ENCODE results near the gene HEMGN. TPM values are rescaled to one million over a fixed set of nuclear protein-coding genes. Genes with fewer than 3 reads are reported as not detected.

The HEMGN gene
- polyA plus RNA-seq, 6 donors from 2014 or later, result 0.24 TPM; not detected in 5

DNA sequence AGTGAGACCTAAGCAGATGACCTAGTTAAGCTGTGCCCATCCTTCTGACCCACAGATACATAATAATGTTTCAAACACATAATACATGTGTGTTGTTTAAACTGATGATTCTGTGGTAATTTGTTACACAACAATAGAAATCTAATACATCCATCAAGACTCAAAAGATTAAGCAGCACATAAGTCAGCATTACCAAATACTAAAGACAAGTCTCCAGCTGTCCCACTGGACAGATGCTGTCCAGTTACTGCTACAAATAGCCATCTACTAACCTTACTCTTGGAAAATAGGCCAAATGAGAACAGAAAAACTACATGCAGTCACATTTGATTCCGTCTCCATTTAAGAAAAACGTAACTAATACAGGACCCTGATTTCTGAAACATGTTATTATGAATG is 26.4 kb downstream of the HEMGN start:
- Mint-ChIP-seq H3K4me1 (peaks cover 18 to 38% (median 32%) of the 10 kb centered on the region in 3 donors), H3K9me3 (no peaks in the 10 kb centered on the region)
- DNase-seq, result no peak

GRCh38 chr9:97910357-97910756 is 27.6 kb downstream of the HEMGN start:
- ATAC-seq (ENCODE audit: low read depth in 2 of 2), result no peak
- peaks cover 22 to 37% of the 10 kb centered on the region in 2 donors for H3K36me3 Mint-ChIP-seq
- peaks cover 26 to 45% (median 43%) of the 10 kb centered on the region in 3 donors for H3K4me1 Mint-ChIP-seq

More for the DNA sequence above, 26.4 kb downstream of the HEMGN start:
- no peak for ATAC-seq (ENCODE audit: low read depth in 2 of 2)
- H3K27ac Mint-ChIP-seq, result peak overlapping the region in 2 of 6 donors; percentile 28 to 85
- H3K36me3 Mint-ChIP-seq, result peaks cover 16 to 33% of the 10 kb centered on the region in 2 donors
- H3K27me3 Mint-ChIP-seq, result no peaks in the 10 kb centered on the region
- no peak overlapping the region for H3K4me3 Mint-ChIP-seq

DNA sequence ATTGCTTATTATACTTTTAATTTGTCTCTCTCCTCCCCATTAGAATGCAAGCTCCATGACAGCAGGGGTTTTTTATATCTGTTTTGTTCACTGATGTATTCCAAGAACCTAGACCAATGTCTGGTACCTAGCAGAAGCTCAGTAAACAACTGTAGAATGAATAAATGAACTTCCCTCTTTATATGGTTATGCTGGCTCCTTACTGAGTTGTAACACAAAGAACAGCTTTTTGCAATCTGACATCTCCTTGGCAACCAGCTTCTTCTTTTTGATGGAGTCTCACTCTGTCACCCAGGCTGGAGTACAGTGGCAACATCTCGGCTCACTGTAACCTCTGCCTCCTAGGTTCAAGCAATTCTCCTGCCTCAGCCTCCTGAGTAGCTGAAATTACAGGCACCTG is 29.3 kb downstream of the HEMGN start:
- no peaks in the 10 kb centered on the region for H3K9me3 Mint-ChIP-seq
- peaks cover 26 to 27% of the 10 kb centered on the region in 2 donors for H3K36me3 Mint-ChIP-seq
- no peaks in the 10 kb centered on the region for H3K27me3 Mint-ChIP-seq
- H3K4me1 Mint-ChIP-seq, result peaks cover 28 to 53% (median 45%) of the 10 kb centered on the region in 3 donors
- ATAC-seq (ENCODE audit: low read depth in 2 of 2) (peak; percentile 66 to 75), DNase-seq (no peak)
- H3K4me3 Mint-ChIP-seq, result peak overlapping the region in 1 of 8 donors; percentile 48
- peak overlapping the region in 3 of 6 donors; percentile 79 to 85 (median 79) for H3K27ac Mint-ChIP-seq

More at GRCh38 chr9:97910357-97910756, 27.6 kb downstream of the HEMGN start:
- no peaks in the 10 kb centered on the region for H3K27me3 Mint-ChIP-seq
- H3K27ac Mint-ChIP-seq, result peak overlapping the region in 5 of 6 donors; percentile 43 to 85 (median 67)
- no peaks in the 10 kb centered on the region for H3K9me3 Mint-ChIP-seq
- no peak overlapping the region for H3K4me3 Mint-ChIP-seq
- DNase-seq, result no peak

GRCh38 chr9:97907632-97908031 is 30.3 kb downstream of the HEMGN start:
- ATAC-seq (ENCODE audit: low read depth in 2 of 2) (no peak), DNase-seq (no peak)
- H3K36me3 Mint-ChIP-seq, result peaks cover 27 to 30% of the 10 kb centered on the region in 2 donors
- peak overlapping the region in 4 of 6 donors; percentile 78 to 99 (median 84) for H3K27ac Mint-ChIP-seq
- H3K4me3 Mint-ChIP-seq, result peak overlapping the region in 6 of 8 donors; percentile 0 to 72 (median 28)
- no peaks in the 10 kb centered on the region for H3K27me3 Mint-ChIP-seq
- H3K4me1 Mint-ChIP-seq, result peaks cover 28 to 57% (median 45%) of the 10 kb centered on the region in 3 donors
- no peaks in the 10 kb centered on the region for H3K9me3 Mint-ChIP-seq

DNA sequence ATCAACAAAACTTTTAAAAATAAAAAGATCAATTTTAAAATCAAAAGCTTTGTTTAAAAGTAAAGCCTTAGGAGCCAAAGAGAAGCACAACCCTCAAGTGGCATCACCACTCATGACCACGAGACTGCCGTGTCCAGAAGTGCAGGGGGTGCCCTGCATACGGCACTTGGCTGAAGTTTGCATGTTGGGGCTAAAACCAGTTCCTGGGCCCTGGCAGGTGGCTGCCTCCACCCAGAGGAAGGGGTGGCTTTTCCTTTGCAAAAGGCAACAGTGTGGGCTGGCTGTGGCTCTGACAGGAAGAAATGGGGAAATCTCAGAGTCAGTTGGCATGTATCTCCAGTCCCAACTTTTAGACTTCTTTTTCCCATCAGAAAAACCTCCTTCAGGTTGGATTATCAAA is 30.9 kb downstream of the HEMGN start:
- Mint-ChIP-seq H3K27ac (peak overlapping the region in 5 of 6 donors; percentile 2 to 99 (median 85)), H3K27me3 (no peaks in the 10 kb centered on the region), H3K4me1 (peaks cover 28 to 57% (median 45%) of the 10 kb centered on the region in 3 donors), H3K4me3 (peak overlapping the region in 2 of 8 donors; percentile 32 to 61), H3K36me3 (peaks cover 27 to 30% of the 10 kb centered on the region in 2 donors), H3K9me3 (no peaks in the 10 kb centered on the region)
- DNase-seq, result no peak
- peak; percentile 20 to 37 for ATAC-seq (ENCODE audit: low read depth in 2 of 2)

DNA sequence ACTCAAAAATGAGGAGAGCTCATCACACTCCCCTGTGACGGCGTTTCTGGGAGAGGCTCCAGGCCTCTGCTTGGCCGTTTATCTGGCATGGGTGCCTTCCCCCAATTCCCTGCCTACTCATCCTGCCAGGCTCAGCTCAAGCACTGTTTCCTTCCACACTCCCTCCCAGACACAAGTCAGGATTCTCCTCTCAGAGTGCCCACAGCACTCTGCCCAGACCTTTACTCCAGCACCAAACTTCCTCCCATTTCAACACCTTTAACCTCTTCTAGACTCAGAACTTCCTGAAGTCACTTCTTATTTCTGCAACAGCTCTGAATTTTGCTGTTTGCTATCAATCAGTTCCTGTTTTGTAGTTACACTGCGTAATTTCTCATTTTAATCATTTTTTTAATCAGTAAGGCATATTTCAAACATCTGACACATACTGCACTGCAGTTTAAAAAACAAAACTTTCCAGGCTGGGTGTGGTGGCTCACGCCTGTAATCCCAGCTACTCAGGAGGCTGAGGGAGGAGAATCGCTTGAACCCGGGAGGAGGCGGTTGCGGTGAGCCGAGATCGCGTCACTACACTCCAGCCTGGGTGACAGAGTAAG is 31.6 kb downstream of the HEMGN start:
- DNase-seq (peak; percentile 13), ATAC-seq (ENCODE audit: low read depth in 2 of 2) (peak; percentile 63 to 65)
- Mint-ChIP-seq H3K27me3 (no peaks in the 10 kb centered on the region), H3K9me3 (no peaks in the 10 kb centered on the region), H3K27ac (peak overlapping the region; percentile 85 to 99 (median 95)), H3K36me3 (peaks cover 27 to 37% of the 10 kb centered on the region in 2 donors), H3K4me1 (peaks cover 32 to 61% (median 47%) of the 10 kb centered on the region in 3 donors), H3K4me3 (peak overlapping the region; percentile 1 to 91 (median 66))

DNA sequence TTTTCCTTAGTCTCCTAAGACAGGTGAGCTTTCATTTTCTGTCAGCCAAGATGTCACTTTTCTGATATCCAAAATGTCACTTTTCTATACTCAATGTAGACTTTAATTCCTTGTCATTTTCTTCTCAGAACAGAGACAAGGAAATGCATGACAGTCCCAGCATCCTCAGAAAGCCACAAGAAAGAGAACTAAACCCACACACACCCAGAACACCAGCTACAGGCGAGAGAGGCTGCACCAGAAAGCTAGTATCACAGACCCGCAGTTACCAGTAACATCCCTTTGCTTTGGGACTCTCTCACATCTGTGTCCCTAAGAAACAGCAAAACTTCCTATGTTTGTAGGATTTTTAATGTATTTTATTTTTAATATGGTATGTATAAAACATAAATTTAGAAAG is 32.7 kb downstream of the HEMGN start:
- H3K27me3 Mint-ChIP-seq, result no peaks in the 10 kb centered on the region
- peak overlapping the region in 3 of 6 donors; percentile 59 to 85 (median 78) for H3K27ac Mint-ChIP-seq
- peaks cover 18 to 39% of the 10 kb centered on the region in 2 donors for H3K36me3 Mint-ChIP-seq
- DNase-seq (no peak), ATAC-seq (ENCODE audit: low read depth in 2 of 2) (no peak)
- no peaks in the 10 kb centered on the region for H3K9me3 Mint-ChIP-seq
- H3K4me3 Mint-ChIP-seq, result peak overlapping the region in 4 of 8 donors; percentile 37 to 53 (median 46)
- H3K4me1 Mint-ChIP-seq, result peaks cover 31 to 61% (median 46%) of the 10 kb centered on the region in 3 donors

GRCh38 chr9:97904725-97905124 is 33.2 kb downstream of the HEMGN start:
- Mint-ChIP-seq H3K4me1 (peaks cover 27 to 58% (median 41%) of the 10 kb centered on the region in 3 donors), H3K27ac (peak overlapping the region in 1 of 6 donors; percentile 85), H3K9me3 (no peaks in the 10 kb centered on the region), H3K27me3 (no peaks in the 10 kb centered on the region), H3K4me3 (peak overlapping the region in 1 of 8 donors; percentile 37), H3K36me3 (peaks cover 13 to 34% of the 10 kb centered on the region in 2 donors)
- ATAC-seq (ENCODE audit: low read depth in 2 of 2), result no peak
- DNase-seq, result no peak

DNA sequence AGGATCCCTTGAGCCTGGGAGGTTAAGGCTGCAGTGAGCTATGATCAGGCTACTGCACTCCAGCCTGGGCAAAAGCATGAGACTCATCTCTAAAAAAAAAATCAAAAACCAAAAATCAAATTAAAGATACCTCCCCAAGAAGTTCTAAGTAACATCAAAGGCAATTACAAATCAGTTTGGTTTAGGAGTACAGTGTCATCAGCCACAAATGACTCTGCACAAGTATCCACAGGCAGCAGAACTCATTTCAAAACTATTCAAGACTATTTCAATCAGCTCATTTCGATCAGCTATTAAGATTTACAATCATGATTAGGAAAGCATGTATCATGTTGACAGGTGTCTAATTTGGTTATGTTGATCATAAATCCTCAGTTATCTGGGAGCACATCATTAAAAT is 34.8 kb downstream of the HEMGN start:
- H3K36me3 Mint-ChIP-seq, result peaks cover 12 to 28% of the 10 kb centered on the region in 2 donors
- no peak overlapping the region for H3K27ac Mint-ChIP-seq
- H3K9me3 Mint-ChIP-seq, result no peaks in the 10 kb centered on the region
- no peaks in the 10 kb centered on the region for H3K27me3 Mint-ChIP-seq
- H3K4me3 Mint-ChIP-seq, result no peak overlapping the region
- no peak for ATAC-seq (ENCODE audit: low read depth in 2 of 2)
- peaks cover 23 to 44% (median 40%) of the 10 kb centered on the region in 3 donors for H3K4me1 Mint-ChIP-seq
- no peak for DNase-seq

GRCh38 chr9:97900738-97901565 is 37.0 kb downstream of the HEMGN start:
- H3K27ac Mint-ChIP-seq, result peak overlapping the region in 3 of 6 donors; percentile 41 to 61 (median 44)
- DNase-seq (peak; percentile 40), ATAC-seq (ENCODE audit: low read depth in 2 of 2) (peak in 1 of 2 donors; percentile 37)
- no peaks in the 10 kb centered on the region for H3K27me3 Mint-ChIP-seq
- H3K36me3 Mint-ChIP-seq, result peaks cover 8 to 26% of the 10 kb centered on the region in 2 donors
- peaks cover 12 to 22% (median 22%) of the 10 kb centered on the region in 3 donors for H3K4me1 Mint-ChIP-seq
- H3K4me3 Mint-ChIP-seq, result no peak overlapping the region
- H3K9me3 Mint-ChIP-seq, result no peaks in the 10 kb centered on the region

DNA sequence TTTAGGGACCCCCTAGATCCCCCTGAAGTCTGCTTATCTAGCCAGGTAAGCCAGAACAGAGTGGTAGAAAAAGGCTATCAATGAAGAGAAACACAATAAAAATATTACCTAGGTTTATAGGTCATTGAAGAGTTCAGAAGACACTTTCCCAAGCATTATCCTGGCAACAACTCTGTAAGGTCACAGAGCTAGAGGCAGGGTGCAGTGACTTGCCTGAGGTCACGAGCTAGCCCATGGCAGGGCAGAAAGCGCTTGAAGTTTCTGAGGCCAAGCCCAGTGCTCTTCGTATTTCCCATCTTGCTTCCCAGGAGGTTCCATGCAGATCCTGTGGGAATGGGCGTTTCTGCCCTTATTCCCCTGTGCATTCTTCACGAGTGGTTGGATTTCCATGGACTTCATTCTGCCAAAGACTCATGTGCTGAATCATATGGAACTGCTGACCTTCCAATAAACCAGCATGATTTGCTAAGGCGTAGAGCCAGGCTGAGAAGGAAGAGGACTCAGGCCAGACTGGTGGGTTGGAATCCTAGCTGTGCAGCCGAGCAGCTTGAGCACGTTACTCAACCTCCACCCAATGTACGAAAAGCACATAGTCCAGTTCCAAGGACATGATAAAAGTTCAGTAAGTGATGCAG is 37.8 kb downstream of the HEMGN start:
- DNase-seq, result no peak
- Mint-ChIP-seq H3K27ac (no peak overlapping the region), H3K36me3 (peaks cover 14 to 33% of the 10 kb centered on the region in 2 donors), H3K4me1 (peaks cover 7 to 16% (median 16%) of the 10 kb centered on the region in 3 donors), H3K4me3 (no peak overlapping the region), H3K9me3 (peaks cover 0 to 3% (median 0%) of the 10 kb centered on the region in 7 donors), H3K27me3 (no peaks in the 10 kb centered on the region)
- no peak for ATAC-seq (ENCODE audit: low read depth in 2 of 2)

- Mint-ChIP-seq H3K4me1 (peaks cover 0 to 3% (median 3%) of the 10 kb centered on the region in 3 donors), H3K4me3 (no peak overlapping the region), H3K27me3 (no peaks in the 10 kb centered on the region), H3K9me3 (peaks cover 5 to 26% (median 17%) of the 10 kb centered on the region in 7 donors), H3K27ac (peak overlapping the region in 2 of 6 donors; percentile 59 to 96), H3K36me3 (peaks cover 31 to 34% of the 10 kb centered on the region in 2 donors)
- DNase-seq (no peak), ATAC-seq (ENCODE audit: low read depth in 2 of 2) (no peak)
These were observed 42.2 kb downstream of the HEMGN start for GRCh38 chr9:97895695-97896332.
